HL-60 (cell line): ENCODE data around the gene ZNF219.

Source experiments
- CTCF ChIP-seq: IDR thresholded peaks from one replicate; pipeline ENCODE4 v1.5.1; 2011; ENCODE audit warnings: low read length, control low read depth, inconsistent platforms; ENCODE audit not compliant: insufficient read depth
- POLR2AphosphoS5 ChIP-seq: IDR thresholded peaks from 2 replicates; pipeline ENCODE4 v1.6.1; 2012; ENCODE audit warnings: low read depth

- no peak for TF ChIP-seq CTCF
- no peak for TF ChIP-seq POLR2AphosphoS5
These were observed 6.6 kb downstream of the ZNF219 start for GRCh38 chr14:21091821-21092272.
